Measurements from ENCODE around the gene DNAJB13. TPM values are rescaled to one million over a fixed set of nuclear protein-coding genes. Genes with fewer than 3 reads are reported as not detected.

Gene DNAJB13
- total RNA-seq, 2 experiments from 2014 or later, result 0.29 TPM; not detected in 1

GRCh38 chr11:74019104-74019738, 68.4 kb downstream of the DNAJB13 start:
- BruUV-seq (replicated peaks), result no TSS peak
- no peak for TF ChIP-seq CTCF (conservative IDR thresholded peaks at IDR 0.05; ENCODE audit: low read length)
- no peak for TF ChIP-seq EZH2phosphoT487 (IDR thresholded peaks at IDR 0.05; ENCODE audit: borderline replicate concordance, low read depth, low read length)
- Histone ChIP-seq H3K9me3 (ENCODE audit: low read length) (no peaks in the 10 kb centered on the region), H3K9me2 (ENCODE audit: insufficient read depth, low read length) (no peaks in the 10 kb centered on the region), H3K4me2 (ENCODE audit: low read length) (no peak overlapping the region), H3K36me3 (ENCODE audit: insufficient read depth, low read length) (no peaks in the 10 kb centered on the region), H3K27ac (ENCODE audit: low read depth, low read length, poor library complexity, severe bottlenecking) (no peak overlapping the region), H4K20me1 (ENCODE audit: insufficient read depth, low read length) (no peaks in the 10 kb centered on the region), H3K4me1 (ENCODE audit: insufficient read depth, low read length, poor library complexity, severe bottlenecking) (peaks cover 23% of the 10 kb centered on the region), H3K79me2 (ENCODE audit: insufficient read depth, low read depth, low read length) (no peaks in the 10 kb centered on the region), H2AFZ (ENCODE audit: low read length) (no peak overlapping the region), H3K4me3 (ENCODE audit: low read depth, low read length, poor library complexity, severe bottlenecking) (no peak overlapping the region)
- ChIA-PET POLR2A (interaction anchor here (0.6 kb wide), 1 partner anchor 1731 kb away, joined by 3 read pairs; no protein-coding TSS in a partner anchor), CTCF (ENCODE audit: unreplicated experiment) (no interaction called here)
- intact Hi-C loops (cut with micrococcal nuclease; ENCODE audit: unreplicated experiment), result no loop called here
- DNase-seq (ENCODE audit: low spot score), result no peak

GRCh38 chr11:74019860-74020259, 69.0 kb downstream of the DNAJB13 start:
- TF ChIP-seq EZH2phosphoT487 (IDR thresholded peaks at IDR 0.05; ENCODE audit: borderline replicate concordance, low read depth, low read length), result no peak
- no peak for TF ChIP-seq CTCF (conservative IDR thresholded peaks at IDR 0.05; ENCODE audit: low read length)
- H3K4me2 ChIP-seq (ENCODE audit: low read length), result no peak overlapping the region; the same call in 1 of the 2 replicates
- DNase-seq (ENCODE audit: low spot score), result no peak
- no peak overlapping the region for H2AFZ ChIP-seq (ENCODE audit: low read length)
- H3K9me3 ChIP-seq (ENCODE audit: low read length), result no peaks in the 10 kb centered on the region
- peaks cover 21% of the 10 kb centered on the region for H3K4me1 ChIP-seq (ENCODE audit: insufficient read depth, low read length, poor library complexity, severe bottlenecking)
- H3K27ac ChIP-seq (ENCODE audit: low read depth, low read length, poor library complexity, severe bottlenecking), result no peak overlapping the region
- ChIA-PET POLR2A (interaction anchor here (0.5 to 1.1 kb wide), 2 partner anchors 39 to 176 kb away, joined by 3 to 4 read pairs; no protein-coding TSS in a partner anchor), CTCF (ENCODE audit: unreplicated experiment) (no interaction called here)
- H3K4me3 ChIP-seq (ENCODE audit: low read depth, low read length, poor library complexity, severe bottlenecking), result no peak overlapping the region
- no peaks in the 10 kb centered on the region for H3K79me2 ChIP-seq (ENCODE audit: insufficient read depth, low read depth, low read length)
- no peaks in the 10 kb centered on the region for H3K9me2 ChIP-seq (ENCODE audit: insufficient read depth, low read length)
- no TSS peak for BruUV-seq (replicated peaks)
- H3K36me3 ChIP-seq (ENCODE audit: insufficient read depth, low read length), result no peaks in the 10 kb centered on the region
- H4K20me1 ChIP-seq (ENCODE audit: insufficient read depth, low read length), result no peaks in the 10 kb centered on the region
- intact Hi-C loops (cut with micrococcal nuclease; ENCODE audit: unreplicated experiment), result no loop called here

Other genes starting within 250 kb of the DNAJB13 start
- 45.3 and 46.5 TPM in 2 replicates for gene RAB6A, start 190.0 kb upstream of the DNAJB13 start, total RNA-seq (2014; rRNA removed; shearing (Covaris generic))
- gene RAB6A, start 190.0 kb upstream of the DNAJB13 start, total RNA-seq (2022), result 70.4 and 72.9 TPM in 2 replicates
- 167 and 180 TPM in 2 replicates for gene MRPL48, start 163.2 kb upstream of the DNAJB13 start, total RNA-seq (2014; rRNA removed; shearing (Covaris generic))
- 63.9 and 64.4 TPM in 2 replicates for gene MRPL48, start 163.2 kb upstream of the DNAJB13 start, total RNA-seq (2022)
- gene COA4, start 74.2 kb upstream of the DNAJB13 start, total RNA-seq (2014; rRNA removed; shearing (Covaris generic)), result 153 and 171 TPM in 2 replicates
- gene COA4, start 74.2 kb upstream of the DNAJB13 start, total RNA-seq (2022), result 95.4 and 104 TPM in 2 replicates
- 11.2 and 12.3 TPM in 2 replicates for gene PAAF1, start 74.0 kb upstream of the DNAJB13 start, total RNA-seq (2014; rRNA removed; shearing (Covaris generic))
- 35.0 and 35.5 TPM in 2 replicates for gene PAAF1, start 74.0 kb upstream of the DNAJB13 start, total RNA-seq (2022)
- 82.7 and 145 TPM in 2 replicates for gene UCP2, start 31.8 kb downstream of the DNAJB13 start, total RNA-seq (2014; rRNA removed; shearing (Covaris generic))
- 358 and 389 TPM in 2 replicates for gene UCP2, start 31.8 kb downstream of the DNAJB13 start, total RNA-seq (2022)
- 1.5 and 3.2 TPM in 2 replicates for gene UCP3, start 58.1 kb downstream of the DNAJB13 start, total RNA-seq (2014; rRNA removed; shearing (Covaris generic))
- gene UCP3, start 58.1 kb downstream of the DNAJB13 start, total RNA-seq (2022), result 1.8 and 2.4 TPM in 2 replicates
- 24.9 and 29.2 TPM in 2 replicates for gene C2CD3, start 220.0 kb downstream of the DNAJB13 start, total RNA-seq (2014; rRNA removed; shearing (Covaris generic))
- 32.1 and 37.5 TPM in 2 replicates for gene C2CD3, start 220.0 kb downstream of the DNAJB13 start, total RNA-seq (2022)
- gene PPME1, start 220.3 kb downstream of the DNAJB13 start, total RNA-seq (2014; rRNA removed; shearing (Covaris generic)), result 17.3 and 28.8 TPM in 2 replicates
- gene PPME1, start 220.3 kb downstream of the DNAJB13 start, total RNA-seq (2022), result 28.2 and 28.6 TPM in 2 replicates